HL-60/S4 (cell line): ENCODE data around the gene BCL6B.

Experiments used
- in situ Hi-C: fragments of 300-500 bp; cut with MboI; formaldehyde crosslinking; loops from 2 replicates; pipeline ENCODE4 v1.14.3; 2022; ENCODE audit warnings: low sequenced_read_pairs

The BCL6B gene

GRCh38 chr17:7026471-7027115 lies 3.7 kb downstream of the BCL6B start:
- in situ Hi-C loops = no loop called here

- in situ Hi-C loops = no loop called here
These were observed 4.5 kb downstream of the BCL6B start for GRCh38 chr17:7027335-7027734.

GRCh38 chr17:7029096-7029495 lies 6.2 kb downstream of the BCL6B start:
- in situ Hi-C loops = no loop called here

- in situ Hi-C loops = no loop called here
These were observed 6.8 kb downstream of the BCL6B start for GRCh38 chr17:7029659-7030058.

- in situ Hi-C loops = no loop called here
These were observed 12.2 kb downstream of the BCL6B start for GRCh38 chr17:7034955-7035590.

GRCh38 chr17:7035591-7036368 lies 12.9 kb downstream of the BCL6B start, which contains the start of gene SLC16A13:
TSS of gene SLC16A13 (plus strand) at chr17:7036015. CDS start at chr17:7036383, 368 bp downstream.
- in situ Hi-C loops = no loop called here

- in situ Hi-C loops = no loop called here
These were observed 15.4 kb downstream of the BCL6B start for GRCh38 chr17:7038025-7038862.

- in situ Hi-C loops = loop anchor here (10.0 kb wide), 1 partner anchor 255 kb away; the partner anchor contains the start of gene YBX2
These were observed 17.0 kb downstream of the BCL6B start for GRCh38 chr17:7039832-7040231.

GRCh38 chr17:7041607-7042500 lies 19.0 kb downstream of the BCL6B start:
- in situ Hi-C loops = loop anchor here (10.0 kb wide), 1 partner anchor 253 kb away; the partner anchor contains the start of gene YBX2

- in situ Hi-C loops = loop anchor here (10.0 kb wide), 1 partner anchor 252 kb away; the partner anchor contains the start of gene YBX2
These were observed 19.8 kb downstream of the BCL6B start for GRCh38 chr17:7042501-7043181.

GRCh38 chr17:7043182-7043496 lies 20.3 kb downstream of the BCL6B start:
- in situ Hi-C loops = loop anchor here (10.0 kb wide), 1 partner anchor 252 kb away; the partner anchor contains the start of gene YBX2

GRCh38 chr17:7043497-7044198 lies 20.8 kb downstream of the BCL6B start, which contains the start of gene SLC16A11:
TSS of gene SLC16A11 (minus strand) at chr17:7044092. CDS start at chr17:7043513, 579 bp downstream.
- in situ Hi-C loops = loop anchor here (10.0 kb wide), 1 partner anchor 251 kb away; the partner anchor contains the start of gene YBX2

- in situ Hi-C loops = loop anchor here (10.0 kb wide), 1 partner anchor 249 kb away; the partner anchor contains the start of gene YBX2
These were observed 22.8 kb downstream of the BCL6B start for GRCh38 chr17:7045492-7046126.

GRCh38 chr17:7046127-7046724 lies 23.4 kb downstream of the BCL6B start:
- in situ Hi-C loops = loop anchor here (10.0 kb wide), 1 partner anchor 249 kb away; the partner anchor contains the start of gene YBX2

- in situ Hi-C loops = loop anchor here (10.0 kb wide), 1 partner anchor 248 kb away; the partner anchor contains the start of gene YBX2
These were observed 24.0 kb downstream of the BCL6B start for GRCh38 chr17:7046725-7047397.

GRCh38 chr17:7047566-7047965 lies 24.7 kb downstream of the BCL6B start:
- in situ Hi-C loops = loop anchor here (10.0 kb wide), 1 partner anchor 247 kb away; the partner anchor contains the start of gene YBX2
